ENCODE results near the gene GNRH2.

The GNRH2 gene

DNA sequence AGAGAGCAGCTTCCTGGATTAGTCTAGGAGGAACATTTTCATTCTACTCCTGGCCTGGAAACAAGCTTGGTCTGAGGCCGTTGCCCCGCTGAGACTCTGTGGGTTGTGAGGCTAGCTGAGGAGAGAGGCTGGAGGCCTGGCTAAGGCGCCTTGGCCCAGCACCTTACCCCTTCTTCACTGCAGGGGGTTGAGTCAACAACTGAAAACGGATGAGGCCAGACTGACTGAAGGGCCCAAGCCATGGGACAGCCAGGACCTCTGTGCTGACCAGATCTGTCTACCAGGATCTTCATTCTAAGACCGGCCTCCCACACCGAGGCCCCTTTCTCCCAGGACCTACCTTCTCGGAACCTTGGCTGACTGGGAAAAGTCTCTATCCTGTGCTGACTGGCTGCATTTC lies 44.6 kb downstream of the GNRH2 start:
- TF ChIP-seq, protein P1, sequence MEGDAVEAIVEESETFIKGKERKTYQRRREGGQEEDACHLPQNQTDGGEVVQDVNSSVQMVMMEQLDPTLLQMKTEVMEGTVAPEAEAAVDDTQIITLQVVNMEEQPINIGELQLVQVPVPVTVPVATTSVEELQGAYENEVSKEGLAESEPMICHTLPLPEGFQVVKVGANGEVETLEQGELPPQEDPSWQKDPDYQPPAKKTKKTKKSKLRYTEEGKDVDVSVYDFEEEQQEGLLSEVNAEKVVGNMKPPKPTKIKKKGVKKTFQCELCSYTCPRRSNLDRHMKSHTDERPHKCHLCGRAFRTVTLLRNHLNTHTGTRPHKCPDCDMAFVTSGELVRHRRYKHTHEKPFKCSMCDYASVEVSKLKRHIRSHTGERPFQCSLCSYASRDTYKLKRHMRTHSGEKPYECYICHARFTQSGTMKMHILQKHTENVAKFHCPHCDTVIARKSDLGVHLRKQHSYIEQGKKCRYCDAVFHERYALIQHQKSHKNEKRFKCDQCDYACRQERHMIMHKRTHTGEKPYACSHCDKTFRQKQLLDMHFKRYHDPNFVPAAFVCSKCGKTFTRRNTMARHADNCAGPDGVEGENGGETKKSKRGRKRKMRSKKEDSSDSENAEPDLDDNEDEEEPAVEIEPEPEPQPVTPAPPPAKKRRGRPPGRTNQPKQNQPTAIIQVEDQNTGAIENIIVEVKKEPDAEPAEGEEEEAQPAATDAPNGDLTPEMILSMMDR (IDR thresholded peaks at IDR 0.05; ENCODE audit: low read depth, low read length), result no peak
- no peak for DNase-seq (ENCODE audit: extremely low read depth, low read depth)

DNA sequence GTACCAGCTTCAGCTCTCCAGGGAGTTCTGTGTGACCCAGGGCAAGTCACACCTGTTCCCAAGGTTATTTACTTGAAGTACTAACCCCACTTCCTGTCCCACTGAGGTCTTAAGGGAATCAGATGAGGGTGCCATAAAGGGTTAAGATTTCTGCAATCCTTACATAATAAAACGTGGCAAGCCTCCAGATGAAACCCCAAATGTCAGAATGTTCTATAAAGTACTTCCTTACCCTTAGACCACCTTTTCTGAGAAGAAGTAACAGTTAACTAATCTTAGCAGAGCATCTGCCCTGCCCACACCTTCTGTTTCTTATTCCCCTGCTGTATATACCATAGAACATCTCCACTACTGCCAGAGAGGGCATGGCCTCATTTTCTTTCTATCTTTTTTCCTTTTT lies 47.1 kb downstream of the GNRH2 start:
- DNase-seq (ENCODE audit: extremely low read depth, low read depth), result no peak
- TF ChIP-seq, protein P1 (IDR thresholded peaks at IDR 0.05; ENCODE audit: low read depth, low read length), result no peak

DNA sequence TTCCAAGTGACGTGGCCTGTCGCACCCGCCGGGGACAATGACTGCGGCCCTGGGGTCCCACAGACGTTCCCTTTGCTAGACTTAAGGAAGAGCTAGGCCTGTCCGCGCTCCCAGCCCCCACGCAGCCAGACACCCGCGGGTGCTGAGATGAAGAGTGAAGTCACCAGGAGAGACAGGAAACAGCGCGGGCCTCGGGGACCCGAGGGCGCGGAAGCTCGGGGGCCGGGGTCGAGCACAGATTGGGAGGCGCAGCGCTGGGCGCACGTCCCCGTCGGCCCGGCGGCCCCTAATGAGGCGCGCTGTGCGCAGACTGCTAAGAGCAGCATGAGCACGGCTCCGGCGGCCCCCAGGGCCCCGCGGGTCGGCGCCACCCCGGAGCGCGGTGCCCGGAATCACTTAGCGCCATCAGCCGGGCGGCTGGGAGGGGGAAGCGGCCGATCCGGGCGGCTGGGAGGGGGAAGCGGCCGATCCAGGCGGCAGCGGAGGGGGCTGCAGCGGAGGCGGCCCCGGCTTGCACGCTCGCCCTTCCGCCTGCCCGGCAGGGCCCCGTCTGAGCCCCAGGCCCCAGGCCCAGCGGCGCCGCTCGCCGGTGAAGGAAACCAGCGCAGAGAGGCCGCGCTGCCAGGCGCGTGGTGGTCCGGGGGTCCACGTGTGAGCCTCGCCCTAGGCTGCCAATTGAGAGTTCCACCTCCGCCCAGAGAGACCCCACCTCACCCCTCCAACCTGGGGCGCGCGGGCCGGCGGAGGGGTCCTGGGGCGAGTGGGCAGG lies 49.4 kb downstream of the GNRH2 start:
- TF ChIP-seq, protein P1 (IDR thresholded peaks at IDR 0.05; ENCODE audit: low read depth, low read length), result no peak
- no peak for DNase-seq (ENCODE audit: extremely low read depth, low read depth)

DNA sequence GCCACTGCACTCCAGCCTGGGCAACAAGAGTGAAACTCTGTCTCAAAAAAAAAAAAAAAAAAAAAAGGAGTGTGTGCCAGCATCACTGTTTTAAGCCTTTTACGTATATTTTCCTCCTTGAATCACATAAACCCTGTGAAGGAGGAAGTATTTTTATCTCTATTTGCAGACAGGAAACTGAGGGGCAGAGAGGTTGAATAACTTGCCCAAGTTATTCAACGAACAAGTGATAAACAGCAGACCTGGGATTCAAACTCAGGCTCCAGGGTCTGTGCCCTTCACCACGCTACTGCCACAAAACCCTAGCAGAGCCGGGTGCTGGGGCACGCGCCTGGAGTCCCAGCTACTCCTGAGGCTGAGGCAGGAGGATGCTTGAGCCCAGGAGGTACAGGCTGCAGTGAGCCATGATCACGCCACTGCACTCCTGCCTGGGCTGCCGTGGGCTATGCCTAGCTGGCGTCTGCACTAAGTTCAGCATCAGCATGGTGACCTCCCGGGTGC lies 50.5 kb downstream of the GNRH2 start:
- no peak for DNase-seq (ENCODE audit: extremely low read depth, low read depth)

DNA sequence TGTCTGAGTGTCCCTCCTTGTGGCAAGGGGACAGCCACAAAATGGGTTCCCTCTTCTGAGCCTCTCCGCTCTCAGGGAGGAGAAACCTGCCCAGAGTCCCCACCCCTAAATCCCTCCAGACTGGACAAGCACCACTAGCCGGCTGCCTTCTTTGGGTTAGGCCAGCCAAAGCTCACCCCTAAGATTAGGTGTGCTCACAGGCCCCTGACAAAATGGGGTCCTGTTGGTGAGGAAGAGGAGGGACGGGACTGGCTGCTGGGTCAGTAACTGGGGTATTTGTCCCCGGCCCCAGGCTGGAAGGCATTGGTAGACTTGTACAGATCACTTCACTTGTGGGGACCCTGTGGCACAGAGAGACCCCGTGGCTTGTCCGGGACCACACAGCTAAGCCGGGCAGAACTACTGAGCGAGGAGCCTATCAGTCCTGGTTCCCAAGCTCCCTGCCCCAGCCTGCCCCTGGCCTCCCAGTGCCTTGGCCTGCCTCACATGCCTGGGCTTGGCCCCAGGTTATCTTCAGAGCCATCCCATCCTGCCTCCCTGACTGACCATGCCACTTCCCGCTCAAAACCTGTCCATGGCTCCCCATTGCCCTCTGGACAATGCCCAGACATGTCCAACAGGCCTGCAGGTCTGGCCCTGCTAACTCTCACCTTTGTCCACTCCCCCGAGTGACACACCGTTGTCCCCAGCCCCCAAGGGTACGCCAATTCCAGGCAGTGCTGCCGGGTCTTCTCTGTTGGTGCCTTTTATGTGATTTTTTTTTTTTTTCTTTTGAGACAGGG lies 51.6 kb downstream of the GNRH2 start:
- TF ChIP-seq, protein P1 (IDR thresholded peaks at IDR 0.05; ENCODE audit: low read depth, low read length), result no peak
- DNase-seq (ENCODE audit: extremely low read depth, low read depth), result no peak

More for the DNA sequence above, 50.5 kb downstream of the GNRH2 start:
- TF ChIP-seq, protein P1 (IDR thresholded peaks at IDR 0.05; ENCODE audit: low read depth, low read length), result no peak
